ENCODE data around the gene APH1A.
"Not testable (repeated sequence)": the region's sequence is repeated elsewhere in the genome, so short reads cannot be mapped to it uniquely, and the experiment has no call there.

GRCh38 chr1:150215855-150216254 is 53.0 kb downstream of the APH1A start:
- not testable (repeated sequence) for TF ChIP-seq POLR2A, CTCF (IDR thresholded peaks at IDR 0.05)

Measured in uterus (tissue), 2 donors.